KOPT-K1 (cell line): ENCODE data around the gene MINDY4.

ENCODE experiments used
- H3K27ac ChIP-seq: fragments of 200-600 bp; sonication (generic); 2 replicates; pipeline ENCODE4 v1.5.1; 2016; ENCODE audit warnings: antibody characterized with exemption, mild to moderate bottlenecking, low read depth, low read length; ENCODE audit not compliant: poor library complexity, severe bottlenecking
- H3K36me3 ChIP-seq: fragments of 200-600 bp; sonication (generic); 2 replicates; pipeline ENCODE4 v1.5.1; 2017; ENCODE audit warnings: antibody characterized with exemption, mild to moderate bottlenecking, low read length, moderate library complexity; ENCODE audit not compliant: insufficient read depth
- H3K9me3 ChIP-seq: fragments of 200-600 bp; sonication (generic); 2 replicates; pipeline ENCODE4 v1.5.1; 2017; ENCODE audit warnings: antibody characterized with exemption, low read length, mild to moderate bottlenecking; ENCODE audit not compliant: insufficient read depth, poor library complexity, severe bottlenecking

Gene MINDY4

DNA sequence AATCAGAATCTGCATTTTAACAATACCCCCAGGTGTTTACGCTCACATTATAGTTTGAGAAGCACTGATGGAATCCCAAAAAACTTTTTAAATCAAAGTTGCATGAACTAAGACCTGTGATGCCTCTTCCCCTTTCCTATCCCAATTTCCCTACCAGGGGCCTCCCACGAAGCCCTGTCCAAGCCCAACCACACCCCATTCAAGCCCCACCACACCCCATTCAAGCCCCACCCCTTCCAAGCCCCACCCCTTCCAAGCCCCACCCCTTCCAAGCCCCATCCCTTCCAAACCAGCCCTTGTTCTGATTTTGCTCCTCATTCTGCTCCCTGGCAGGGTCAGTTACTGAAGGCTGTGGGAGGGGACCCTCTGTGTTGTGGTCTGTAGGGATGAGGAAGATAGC lies 130.6 kb downstream of the MINDY4 start:
- Histone ChIP-seq H3K36me3 (no peaks in the 10 kb centered on the region), H3K27ac (no peak overlapping the region), H3K9me3 (no peaks in the 10 kb centered on the region)

DNA sequence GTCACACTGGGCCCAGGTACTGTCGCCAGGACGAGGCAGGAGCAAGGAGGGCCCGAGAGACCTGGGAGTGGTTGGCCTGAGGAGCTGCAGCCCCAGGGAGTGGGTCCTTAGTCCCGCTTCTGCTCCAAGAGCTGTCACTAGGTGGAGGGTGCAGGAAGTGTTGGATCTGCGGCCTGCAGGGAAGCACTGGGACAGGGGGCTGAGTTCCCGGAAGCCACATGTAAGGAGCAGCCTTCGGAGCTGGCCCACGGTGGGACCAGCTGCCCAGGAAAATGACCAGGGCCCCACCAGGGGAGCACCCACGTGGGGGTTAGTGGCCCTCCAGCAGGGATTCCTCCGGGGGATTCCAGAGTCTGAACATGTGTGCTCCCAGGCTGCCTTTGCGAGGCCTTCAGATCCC lies 131.2 kb downstream of the MINDY4 start:
- H3K9me3 ChIP-seq: no peaks in the 10 kb centered on the region
- no peaks in the 10 kb centered on the region for H3K36me3 ChIP-seq
- no peak overlapping the region for H3K27ac ChIP-seq

DNA sequence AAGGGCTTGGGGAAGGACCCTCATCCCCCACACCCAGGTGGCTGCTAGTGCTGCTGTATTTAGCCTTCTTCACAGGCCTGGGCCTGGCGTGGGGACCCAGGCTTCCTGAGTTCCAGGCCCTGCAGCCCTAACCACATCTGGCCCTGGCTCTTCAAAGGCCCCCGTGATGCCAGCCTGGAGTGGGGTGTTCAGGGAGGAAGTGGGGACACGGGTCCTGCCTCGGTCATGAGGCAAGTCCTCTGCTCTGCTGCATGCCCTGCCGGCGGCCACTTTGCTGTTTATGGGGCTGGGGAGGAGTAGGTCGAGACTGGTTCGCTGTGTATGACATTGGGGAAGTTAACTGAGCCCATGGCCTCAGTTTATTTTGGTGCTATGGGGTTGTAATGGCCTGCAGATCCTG lies 131.9 kb downstream of the MINDY4 start:
- Histone ChIP-seq H3K36me3 (no peaks in the 10 kb centered on the region), H3K27ac (no peak overlapping the region), H3K9me3 (no peaks in the 10 kb centered on the region)

DNA sequence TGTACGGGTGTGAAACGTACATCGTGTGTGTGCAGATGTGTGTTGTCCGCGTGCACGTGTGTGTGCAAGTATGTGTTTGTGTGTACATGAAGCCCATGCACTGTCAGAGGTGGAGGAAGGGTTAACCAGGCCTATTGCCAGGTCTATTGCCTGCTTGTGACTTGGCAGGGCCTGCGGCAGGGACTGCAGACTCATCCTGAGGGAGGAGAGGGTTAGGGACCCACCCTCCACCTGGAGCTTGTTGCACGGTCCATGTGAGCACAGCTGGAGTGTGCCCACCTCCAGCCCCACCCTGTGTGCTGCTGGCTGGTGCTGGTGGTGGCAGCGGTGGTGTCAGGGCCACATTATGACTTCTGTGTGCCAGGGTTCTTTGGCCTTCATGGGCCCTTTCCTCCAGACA lies 133.3 kb downstream of the MINDY4 start:
- Histone ChIP-seq H3K36me3 (no peaks in the 10 kb centered on the region), H3K9me3 (no peaks in the 10 kb centered on the region), H3K27ac (no peak overlapping the region)

DNA sequence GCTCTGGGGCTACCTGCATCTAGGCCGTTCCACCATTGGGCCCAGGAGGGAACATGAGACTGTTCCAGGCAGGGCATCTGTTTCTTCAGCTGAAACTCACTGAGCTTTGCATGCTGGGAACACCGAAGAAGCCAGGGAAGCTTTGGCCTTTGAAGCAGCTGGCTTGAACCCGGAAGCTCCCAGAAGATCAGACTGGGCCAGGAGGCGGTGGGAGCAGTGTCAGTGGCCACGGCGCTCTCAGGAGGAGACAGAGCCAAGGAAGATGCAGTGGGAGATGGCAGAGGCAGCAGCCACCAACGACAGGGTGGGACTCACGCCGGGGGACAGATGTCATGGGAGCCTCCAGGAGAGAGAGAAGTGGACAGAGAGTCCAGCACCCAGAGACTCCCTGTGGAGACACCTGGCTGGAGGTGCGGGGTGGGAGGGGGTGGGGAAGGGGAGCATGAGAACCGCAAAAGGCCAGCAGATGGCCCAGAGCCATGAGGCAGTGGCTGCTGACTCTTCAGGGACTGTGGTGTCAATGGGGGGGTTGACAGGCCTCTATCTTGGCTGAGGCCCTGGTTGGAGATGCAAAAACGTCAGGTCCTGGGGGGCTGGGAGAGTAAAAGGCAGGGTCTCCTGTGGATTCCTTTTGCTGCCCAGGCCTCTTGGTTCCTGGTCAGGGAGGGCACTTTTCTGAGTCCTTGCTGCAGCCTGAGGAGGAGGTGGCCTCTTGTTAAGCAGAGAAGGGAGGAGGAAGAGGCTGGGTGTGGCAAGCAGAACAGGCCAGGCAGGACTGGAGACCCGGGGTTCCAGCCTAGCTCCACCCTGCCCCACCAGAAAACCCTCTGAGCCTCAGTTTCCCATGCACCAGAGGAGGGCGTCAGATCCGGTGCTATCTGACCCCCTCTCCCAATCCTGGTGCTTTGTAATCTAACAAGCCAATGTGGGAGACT lies 134.1 kb downstream of the MINDY4 start:
- no peaks in the 10 kb centered on the region for H3K36me3 ChIP-seq
- no peaks in the 10 kb centered on the region for H3K9me3 ChIP-seq
- H3K27ac ChIP-seq: no peak overlapping the region

DNA sequence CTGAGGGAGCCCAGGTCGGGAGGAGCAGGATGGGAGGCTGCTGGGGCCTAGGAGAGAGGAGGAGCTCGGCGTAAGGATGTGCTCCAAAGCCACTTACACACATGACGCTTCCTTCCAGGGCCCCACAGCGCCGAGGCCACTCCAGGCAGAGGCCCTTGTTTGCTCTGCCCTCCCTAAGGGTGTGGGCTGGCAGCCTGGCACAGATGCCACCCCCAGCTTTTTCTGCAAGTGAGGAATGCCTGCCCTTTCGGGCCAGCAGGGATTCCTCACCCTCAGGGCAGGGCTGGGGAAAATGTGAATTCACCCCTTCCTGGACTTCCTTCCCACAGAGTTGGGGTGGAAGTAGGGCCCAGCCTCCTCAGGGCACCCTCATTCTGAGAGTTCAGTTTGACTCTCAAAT lies 134.8 kb downstream of the MINDY4 start:
- Histone ChIP-seq H3K9me3 (no peaks in the 10 kb centered on the region), H3K27ac (no peak overlapping the region), H3K36me3 (no peaks in the 10 kb centered on the region)

DNA sequence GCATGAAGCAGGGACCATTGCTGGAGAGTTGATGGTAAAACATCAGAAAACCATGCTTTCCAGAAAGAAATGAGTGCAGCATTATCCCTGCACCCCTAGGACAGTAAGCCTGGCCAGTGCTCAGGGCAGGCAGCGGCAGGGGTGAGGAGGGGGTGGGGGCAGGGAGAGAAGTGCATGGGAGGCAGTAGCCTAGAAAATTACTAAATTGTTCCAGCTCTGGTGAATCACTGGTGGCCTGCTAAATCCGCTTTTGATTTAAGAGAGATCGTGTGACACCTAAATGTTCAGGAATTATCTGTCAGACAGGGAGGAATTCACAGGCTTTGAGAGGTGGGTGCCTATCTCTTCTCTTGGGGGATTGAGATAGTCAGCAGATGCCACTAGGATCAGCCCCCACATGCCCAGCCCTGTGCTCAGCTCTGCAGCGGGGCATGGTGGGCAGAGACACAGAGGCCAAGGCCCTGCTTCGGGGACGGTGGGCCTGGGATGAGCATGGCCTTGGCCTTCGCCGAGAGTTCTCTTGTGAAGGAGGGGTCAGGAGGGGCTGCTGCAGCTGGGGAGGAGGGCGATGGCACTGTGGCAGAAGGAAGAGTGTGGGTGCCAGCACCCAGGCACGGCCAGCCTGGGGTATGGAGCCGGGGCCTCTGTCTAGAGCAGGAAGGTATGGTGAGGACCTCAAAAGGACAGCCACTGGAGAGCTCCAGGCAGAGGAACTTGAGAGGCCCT lies 135.5 kb downstream of the MINDY4 start:
- Histone ChIP-seq H3K9me3 (no peaks in the 10 kb centered on the region), H3K27ac (no peak overlapping the region), H3K36me3 (no peaks in the 10 kb centered on the region)

DNA sequence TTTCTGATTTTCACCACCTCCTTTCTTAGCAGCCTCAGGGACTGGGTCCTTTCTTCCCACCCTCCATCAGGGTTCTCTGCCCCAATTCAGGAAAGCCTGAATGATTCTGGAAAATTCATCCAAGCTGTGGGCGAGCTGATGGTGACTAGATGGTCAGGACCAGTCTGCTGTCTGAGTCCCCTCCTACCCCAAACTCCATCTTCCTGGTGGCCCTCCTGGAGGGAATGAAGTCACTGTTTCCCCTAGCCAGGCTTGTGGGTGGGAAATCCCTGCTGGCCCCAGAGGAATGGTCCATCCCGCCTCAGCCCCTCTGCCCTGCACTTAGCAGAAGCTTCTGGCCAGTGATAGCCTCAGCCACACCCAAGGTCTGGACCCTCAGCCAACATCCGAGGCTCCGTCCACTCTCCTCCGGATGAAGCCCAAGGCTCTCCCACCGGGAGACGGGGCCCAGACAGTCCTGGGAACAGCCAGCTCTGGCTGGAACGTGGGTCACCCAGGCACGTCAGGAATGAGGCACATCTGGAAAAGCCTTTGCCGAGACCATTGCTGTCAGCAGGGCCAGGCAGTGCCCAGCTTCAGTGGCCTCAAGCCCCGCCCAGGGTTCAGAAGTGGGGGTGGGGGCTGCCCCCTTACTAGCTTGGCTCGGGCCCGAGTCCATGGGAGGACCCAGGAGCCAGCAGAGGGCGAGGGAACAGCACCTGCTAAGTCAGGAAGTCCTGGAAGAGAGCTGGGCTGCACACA lies 136.5 kb downstream of the MINDY4 start:
- no peaks in the 10 kb centered on the region for H3K9me3 ChIP-seq
- H3K36me3 ChIP-seq: no peaks in the 10 kb centered on the region
- H3K27ac ChIP-seq: no peak overlapping the region

DNA sequence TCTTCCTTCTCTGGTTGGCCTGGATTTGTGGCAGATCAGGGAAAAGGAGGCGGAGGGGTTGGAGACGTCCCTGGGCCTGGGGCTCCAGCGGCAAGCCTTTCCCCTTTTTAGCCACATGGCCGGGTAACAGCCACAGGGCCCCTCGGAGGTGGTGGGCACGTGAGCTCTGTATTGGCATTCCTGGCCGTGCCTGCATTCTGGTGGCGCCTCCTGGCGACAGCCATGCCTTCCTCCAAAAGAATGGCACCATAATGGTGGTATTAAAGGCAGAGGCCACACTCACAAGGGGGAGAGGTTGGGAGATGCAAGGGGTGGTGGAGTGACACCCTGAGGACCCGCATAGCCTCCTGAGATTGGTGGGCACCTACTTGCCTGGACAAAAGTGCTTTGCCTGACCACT lies 137.5 kb downstream of the MINDY4 start:
- Histone ChIP-seq H3K36me3 (no peaks in the 10 kb centered on the region), H3K9me3 (no peaks in the 10 kb centered on the region)

DNA sequence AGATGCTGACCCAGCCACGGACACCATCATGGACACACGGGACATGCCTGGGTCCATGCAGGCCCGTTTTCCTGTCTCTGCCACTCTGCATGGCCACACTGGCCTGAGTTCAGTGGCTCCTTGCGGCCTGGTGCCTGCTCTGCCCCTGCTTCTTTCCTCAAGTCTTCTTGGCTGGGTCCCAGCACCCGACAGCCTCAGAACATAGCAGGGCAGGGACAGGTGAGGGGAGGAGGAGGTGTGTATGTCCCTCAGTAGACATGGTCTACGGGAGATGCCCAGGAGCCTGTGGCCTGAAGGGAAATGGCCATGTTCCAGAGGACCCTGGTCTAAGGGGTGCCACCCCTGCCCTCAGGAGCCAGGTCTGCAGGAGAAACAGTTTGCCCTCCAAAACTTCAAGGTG lies 138.2 kb downstream of the MINDY4 start:
- Histone ChIP-seq H3K9me3 (no peaks in the 10 kb centered on the region), H3K36me3 (no peaks in the 10 kb centered on the region), H3K27ac (no peak overlapping the region)

More for the DNA sequence above, 137.5 kb downstream of the MINDY4 start:
- no peak overlapping the region for H3K27ac ChIP-seq

DNA sequence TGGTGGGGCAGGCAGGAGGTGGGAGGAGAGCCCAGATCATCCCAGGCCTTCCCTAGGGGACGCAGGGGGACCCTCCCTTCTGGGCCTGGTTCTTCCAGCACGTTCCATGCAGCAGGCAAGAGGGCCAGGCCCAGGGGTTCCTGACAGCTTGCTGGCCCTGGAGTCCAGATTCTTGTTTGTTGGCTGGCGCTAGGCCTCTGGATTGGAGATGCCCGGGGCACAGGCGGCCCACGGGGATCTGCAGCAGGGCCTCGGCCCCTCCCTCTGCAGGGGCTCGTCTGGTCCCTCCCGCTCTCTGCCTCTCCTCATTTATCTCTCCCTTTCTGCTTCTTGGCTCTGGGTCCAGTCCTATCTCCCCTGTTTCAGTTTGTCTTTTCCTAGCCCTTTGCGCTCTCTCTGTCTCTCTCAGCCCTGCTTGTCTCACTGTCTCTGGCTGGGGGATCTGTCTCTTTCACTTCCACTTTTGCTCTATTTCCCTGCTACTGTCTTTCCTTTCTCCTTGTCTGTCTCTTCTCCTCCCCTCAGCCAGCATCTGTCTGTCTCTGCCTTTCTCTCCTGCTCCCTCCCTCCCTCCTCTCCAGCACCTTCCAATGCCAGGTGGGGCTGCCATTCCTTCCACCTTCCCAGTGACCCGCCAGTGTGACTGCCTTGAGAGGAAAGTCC lies 139.3 kb downstream of the MINDY4 start:
- Histone ChIP-seq H3K36me3 (no peaks in the 10 kb centered on the region), H3K9me3 (no peaks in the 10 kb centered on the region), H3K27ac (no peak overlapping the region)

DNA sequence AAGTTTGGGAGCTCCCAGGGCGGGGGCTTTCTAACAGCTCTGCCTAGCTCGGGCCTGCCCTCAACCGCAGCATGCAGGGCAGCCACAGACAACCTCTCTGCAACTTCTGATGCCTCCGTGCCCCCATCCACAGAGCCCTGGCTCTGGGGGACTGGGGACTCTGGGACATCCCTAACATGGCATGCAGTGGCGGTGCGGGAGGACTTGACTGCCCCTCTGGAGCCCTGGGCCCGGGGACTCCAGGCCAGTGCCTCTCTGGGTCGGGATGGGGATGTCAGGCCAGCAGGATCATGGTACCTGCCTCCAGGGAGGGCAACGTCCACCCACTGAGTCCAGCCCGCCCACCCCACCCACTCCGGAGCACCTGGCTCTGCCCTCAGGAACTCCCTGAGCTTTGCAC lies 139.9 kb downstream of the MINDY4 start:
- H3K36me3 ChIP-seq: no peaks in the 10 kb centered on the region
- no peak overlapping the region for H3K27ac ChIP-seq
- no peaks in the 10 kb centered on the region for H3K9me3 ChIP-seq

DNA sequence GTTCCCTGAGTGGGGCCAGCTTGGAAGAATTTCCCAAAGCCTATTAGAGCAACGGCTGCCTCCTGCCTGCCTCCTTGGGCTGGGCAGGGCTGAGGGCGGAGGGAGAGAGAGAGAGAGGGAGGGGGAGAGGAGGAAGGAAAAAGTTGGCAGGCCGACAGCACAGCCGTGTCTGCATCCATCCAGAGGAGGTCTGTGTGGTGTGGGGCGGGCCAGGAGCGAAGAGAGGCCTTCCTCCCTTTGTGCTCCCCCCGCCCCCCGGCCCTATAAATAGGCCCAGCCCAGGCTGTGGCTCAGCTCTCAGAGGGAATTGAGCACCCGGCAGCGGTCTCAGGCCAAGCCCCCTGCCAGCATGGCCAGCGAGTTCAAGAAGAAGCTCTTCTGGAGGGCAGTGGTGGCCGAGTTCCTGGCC lies 140.3 kb downstream of the MINDY4 start, which contains the start of gene AQP1:
AQP1 (plus strand) TSS at position 293 of the 409 bp plus-strand sequence; CDS start at position 350, 57 bp downstream.
- no peaks in the 10 kb centered on the region for H3K36me3 ChIP-seq
- H3K9me3 ChIP-seq: no peaks in the 10 kb centered on the region
- no peak within 1 kb of the TSS for H3K27ac ChIP-seq

DNA sequence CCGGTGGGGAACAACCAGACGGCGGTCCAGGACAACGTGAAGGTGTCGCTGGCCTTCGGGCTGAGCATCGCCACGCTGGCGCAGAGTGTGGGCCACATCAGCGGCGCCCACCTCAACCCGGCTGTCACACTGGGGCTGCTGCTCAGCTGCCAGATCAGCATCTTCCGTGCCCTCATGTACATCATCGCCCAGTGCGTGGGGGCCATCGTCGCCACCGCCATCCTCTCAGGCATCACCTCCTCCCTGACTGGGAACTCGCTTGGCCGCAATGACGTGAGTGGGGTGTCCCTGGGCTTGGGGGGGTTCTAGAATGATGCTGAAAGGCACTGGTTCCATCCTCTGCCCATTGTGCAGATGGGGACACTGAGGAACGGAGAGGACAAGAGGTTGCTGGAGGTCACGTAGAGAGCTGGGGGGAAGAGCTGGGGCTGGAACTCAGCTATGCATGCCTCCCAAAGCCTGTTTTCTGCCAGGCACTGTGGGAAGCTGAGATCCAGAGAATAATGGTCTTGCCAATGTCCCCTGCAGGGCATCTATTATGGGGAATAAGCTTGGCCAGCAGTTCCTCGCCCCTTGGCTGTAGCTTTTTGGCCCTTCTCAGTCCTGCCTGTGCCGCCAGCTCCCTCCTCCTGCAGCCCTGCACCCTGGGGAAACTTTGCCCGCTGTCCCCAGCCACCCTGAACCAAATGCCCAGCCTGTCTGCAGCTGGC lies 141.0 kb downstream of the MINDY4 start:
- no peaks in the 10 kb centered on the region for H3K9me3 ChIP-seq
- H3K36me3 ChIP-seq: no peaks in the 10 kb centered on the region
- no peak overlapping the region for H3K27ac ChIP-seq
